GM18520 (cell line): ENCODE measurements around the gene ADAT3.

ENCODE experiments used
- ATAC-seq: cut with Tn5 transposase; IDR thresholded peaks from one replicate; pipeline ENCODE4 v1.9.1; 2021; ENCODE audit not compliant: unreplicated experiment

The ADAT3 gene

DNA sequence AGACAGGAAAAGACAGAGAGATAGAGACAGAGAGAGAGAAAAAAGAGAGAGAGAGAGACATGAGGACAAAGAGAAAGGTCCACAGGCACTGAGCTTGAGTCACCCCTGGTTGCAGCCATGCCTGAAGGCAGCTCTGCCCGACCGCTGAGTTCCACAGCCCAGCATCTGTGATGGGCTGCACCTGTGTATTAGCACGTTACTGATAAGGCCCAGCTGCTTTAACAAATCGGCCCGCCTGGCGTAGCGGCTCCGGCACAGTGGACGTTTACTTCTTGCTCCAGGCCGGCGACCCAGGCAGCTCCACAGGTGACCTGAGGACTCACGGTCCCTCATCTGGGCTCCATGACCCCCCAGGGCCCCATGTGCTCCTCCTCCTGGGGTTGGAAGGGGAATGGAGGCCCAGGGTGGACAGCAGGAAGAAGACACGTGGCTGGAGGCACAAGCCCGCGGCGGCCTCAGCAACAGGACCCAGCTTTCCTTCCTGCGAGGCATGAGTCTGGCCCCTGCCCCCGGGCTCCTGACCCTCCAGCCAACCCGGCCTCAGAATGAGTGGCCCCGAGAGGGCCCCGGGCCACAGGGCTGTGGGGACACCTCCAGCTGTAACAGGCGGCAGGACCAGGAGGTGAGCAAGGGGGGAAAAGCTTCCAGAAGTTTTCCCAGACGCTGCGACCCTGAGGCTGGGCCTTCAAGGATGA lies 31.9 kb downstream of the ADAT3 start:
- no peak for ATAC-seq

DNA sequence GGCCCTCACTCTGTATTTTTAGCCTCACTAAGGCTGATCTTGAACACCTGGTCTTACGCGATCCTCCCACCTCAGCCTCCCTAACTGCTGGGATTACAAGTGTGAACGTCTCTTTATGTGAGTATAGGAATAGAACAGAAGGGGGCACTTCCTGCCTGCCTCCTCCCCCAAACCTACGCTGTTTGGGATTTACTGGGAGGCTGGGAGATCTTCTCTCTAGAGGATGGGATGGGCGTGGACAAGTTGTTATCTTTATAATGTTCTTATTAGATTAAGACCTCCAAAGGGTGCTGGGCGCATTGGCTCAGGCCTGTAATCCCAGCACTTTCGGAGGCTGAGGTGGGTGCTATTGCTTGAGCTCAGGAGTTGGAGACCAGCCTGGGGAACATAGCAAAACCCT lies 32.9 kb downstream of the ADAT3 start:
- no peak for ATAC-seq

DNA sequence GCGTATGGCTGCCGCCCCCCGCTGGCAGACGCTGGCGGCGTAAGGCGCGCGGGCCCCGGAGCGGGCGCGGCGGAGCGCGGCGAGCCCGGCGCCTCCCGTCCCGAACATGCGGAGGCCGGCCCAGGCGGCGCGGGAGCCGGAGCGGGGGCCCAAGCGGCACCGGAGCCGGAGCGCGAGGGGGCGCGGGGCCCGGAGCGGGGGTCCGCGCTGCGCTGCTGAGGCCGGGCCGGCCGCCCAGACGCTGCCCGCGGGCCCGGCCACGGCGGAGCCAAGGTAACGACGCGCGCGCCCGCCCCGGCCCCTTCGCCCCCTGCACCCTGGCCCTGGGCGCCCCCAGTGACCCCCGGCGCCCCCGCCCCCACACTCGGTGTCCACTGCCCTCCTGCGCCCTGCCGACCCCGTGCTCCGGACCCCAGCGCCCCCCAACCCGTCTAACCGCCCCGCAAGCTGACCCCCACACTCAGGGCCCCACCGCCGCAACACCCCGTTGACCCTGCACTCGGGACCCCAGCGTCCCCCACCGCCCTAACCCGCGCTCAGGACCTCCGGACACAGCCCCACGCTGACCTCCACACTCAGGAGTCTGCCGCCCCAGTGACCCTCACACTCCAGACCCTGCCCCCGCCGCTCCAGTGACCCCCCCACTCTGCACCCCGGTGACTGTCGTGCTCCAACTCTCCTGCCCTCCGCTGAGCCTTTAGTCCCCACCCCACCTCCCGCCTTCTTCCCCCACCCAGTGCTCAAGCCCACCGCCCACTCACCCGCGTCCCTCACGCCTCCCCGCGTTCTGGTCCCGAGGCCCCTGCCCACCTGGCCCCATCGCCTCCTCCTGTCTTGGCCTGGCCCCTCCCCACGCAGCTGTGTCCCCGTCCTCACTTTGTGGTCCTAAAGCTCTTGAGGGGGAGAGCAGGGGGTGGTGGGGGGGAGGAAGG lies 36.2 kb downstream of the ADAT3 start, which contains the start of gene CSNK1G2:
Gene CSNK1G2, plus strand, starts transcription at position 27 of the 932 bp plus-strand sequence. CDS start 28,601 bp downstream, outside the sequence.
- peak; percentile 53 for ATAC-seq

DNA sequence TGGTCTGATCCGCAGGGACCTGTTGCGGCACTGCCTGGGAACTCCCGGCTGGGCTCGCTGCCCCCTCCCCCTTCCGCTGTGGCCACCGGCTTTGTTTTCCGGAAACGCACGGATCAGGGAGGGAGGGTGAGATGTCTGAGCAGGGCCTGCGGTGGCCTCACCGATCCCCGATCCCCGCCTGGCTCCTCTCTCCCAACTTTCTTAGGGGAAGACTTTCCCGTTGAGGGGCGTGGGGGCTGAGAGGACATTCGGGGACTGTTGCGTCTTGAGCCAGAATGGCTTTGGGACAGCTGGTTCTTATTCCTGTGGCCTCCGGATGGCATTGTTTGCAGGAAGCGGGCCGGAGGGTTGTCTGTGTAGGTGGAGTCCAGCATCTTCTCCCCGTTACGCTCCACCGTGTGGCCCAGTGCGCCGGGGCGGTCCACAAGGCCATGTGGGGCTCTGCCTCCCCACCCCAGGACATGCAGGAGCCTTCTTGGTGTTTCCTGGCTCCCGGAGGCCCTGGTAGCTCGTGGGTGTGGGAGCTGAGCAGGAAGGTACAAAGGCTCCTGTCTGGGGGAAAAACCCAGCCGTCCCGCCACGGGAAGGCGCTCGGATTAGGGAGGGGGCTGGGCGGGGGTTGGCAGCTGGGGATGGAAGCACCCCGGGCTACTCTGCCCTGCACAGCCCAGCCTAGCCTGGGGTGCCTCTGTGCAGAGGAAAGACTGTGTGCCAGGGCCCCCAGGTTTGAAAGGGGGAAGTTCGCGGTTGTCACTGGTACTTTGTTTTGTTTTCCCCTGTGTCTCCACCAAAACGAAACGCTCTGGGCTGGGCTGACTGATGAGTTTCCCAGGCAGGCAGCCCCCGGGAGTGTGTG lies 37.1 kb downstream of the ADAT3 start:
- no peak for ATAC-seq

DNA sequence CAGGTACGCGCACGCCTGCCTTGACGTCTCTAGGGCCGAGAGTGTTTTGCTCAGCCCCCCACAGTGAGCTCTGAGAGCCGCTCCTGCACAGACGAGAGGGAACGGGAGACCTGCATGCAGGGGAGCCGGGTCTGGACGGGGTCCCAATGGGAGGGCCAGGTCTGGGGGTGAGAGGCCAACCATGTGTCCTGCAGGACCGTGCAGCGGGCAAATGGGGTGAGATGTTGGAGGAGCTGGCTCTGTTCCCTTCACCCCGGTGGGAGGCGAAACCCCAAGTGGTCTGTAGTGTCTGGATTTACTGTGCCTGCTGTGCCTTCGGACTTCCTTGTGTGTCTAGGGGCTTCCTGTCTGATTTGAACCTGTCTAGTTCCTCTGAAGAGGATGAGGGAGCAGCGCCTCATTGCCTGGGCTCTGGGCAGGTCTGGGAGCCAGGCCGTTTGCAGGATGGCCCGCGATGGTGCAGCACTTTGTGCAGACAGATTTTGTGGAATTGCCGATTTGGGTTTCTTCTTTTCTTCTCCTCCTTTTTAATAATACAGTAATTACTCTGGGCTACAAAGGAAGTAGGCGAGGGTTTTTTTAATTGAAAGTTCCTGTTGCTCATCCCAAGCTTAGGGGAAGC lies 37.8 kb downstream of the ADAT3 start:
- ATAC-seq, result no peak

DNA sequence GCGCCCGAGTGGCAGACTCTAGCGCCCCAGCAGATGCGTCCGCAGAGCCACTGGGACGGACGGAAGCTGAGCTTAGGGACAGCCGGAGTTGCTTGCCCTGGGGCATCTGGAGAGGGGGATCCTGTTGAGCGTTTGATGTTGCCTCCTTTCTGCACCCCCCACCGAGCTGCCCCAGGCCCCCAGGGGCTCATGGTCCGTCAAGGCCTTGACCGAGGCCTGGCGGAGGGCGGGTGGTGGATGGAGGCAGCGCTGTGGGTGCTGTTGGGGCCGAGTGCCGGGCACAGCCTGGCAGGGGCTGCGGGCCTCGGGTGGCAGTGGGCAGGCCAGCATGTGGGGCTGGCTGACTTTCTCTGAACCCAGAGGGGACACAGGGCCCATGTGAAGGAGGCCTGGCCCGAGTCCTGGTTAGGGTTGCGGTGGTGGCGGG lies 38.5 kb downstream of the ADAT3 start:
- no peak for ATAC-seq

DNA sequence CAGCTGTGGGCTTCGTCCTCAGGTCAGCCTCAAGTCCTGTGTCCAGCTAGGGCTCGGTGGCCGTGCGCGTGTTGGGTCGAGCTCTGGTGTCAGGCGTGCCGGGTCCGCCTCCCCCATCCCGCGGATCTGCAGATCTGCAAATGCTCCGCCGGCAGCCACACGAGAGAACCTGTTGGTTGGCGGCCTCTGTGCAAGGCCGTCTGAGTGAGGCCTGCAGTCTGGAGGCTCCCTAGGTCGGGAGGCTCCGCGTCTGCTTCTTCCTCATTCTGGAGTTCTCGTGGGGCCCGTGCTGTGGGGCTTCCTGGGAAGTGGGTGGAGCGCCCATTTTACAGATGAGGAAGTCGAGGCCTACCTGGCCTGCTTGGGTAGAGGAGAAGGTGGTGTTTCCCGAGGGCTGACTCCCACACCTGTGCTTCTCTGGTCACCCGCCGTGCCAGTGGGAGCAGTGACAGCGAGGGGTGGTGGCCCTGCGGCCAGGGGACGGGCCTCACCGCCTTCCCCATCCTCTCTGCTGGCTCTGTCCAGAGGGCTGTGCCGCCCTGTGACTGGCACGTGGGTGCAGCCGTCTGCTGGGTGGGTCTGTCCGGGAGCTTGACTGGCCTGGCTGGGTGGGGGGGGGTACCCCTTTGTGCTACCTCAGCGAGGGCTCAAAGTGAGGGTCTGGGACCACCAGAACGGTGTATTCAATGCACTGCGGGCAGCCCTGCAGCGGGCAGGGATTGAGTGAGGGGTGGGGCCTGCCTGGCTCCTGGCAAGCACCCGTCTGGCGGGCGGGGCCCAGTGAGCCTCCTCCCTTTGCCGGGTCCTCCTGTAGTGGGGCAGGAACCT lies 39.1 kb downstream of the ADAT3 start:
- no peak for ATAC-seq

DNA sequence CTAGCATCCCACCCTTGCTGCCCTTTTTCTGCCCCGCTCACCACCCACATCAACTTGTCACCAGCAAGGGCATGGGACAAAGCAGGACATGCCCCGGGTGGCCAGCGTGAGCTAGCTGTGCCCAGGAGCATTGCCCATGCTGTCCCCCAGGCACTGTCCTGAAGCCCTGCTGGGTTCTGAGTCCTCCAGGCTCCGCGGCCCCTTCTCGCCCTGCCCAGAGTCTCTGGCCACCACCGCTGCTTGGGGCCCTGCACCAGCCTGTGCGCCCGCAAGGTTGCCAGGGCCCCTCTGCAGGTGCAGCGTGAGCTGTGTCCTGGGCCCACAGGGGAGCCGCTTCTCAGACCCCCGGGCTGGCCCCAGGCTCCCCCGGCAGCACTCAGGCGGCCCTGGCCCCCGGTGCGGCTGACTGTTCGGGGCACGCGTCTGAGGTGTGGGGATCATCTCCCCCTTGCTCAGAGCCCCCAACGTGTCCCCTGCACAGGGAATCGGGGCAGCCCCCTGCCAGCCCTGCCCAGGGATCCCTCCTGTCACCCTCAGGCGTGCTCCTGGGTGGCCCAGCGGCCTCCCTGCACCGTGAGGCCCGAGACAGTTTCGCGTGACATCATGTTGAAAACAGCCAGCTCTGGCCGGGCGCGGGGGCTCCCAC lies 39.8 kb downstream of the ADAT3 start:
- ATAC-seq, result no peak

DNA sequence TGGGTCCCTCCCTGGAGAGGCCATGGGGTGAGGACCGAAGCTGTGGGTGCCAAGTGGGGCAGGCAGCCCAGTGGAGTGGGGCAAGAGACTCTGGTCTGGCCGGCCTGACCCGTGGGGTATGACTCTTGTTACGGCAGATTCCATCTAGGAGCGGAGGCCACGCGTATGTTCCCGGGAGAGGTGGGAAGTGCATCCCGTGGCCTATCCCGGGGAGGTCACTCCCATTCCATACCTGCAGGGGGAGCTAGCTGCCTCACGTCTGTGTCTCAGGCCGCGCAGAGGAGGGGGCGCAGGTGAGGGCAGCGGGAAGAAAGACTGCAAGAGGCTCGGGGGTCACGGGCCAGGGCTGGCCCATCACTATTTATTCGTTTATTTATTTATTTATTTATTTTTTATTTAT lies 40.7 kb downstream of the ADAT3 start:
- ATAC-seq, result no peak

DNA sequence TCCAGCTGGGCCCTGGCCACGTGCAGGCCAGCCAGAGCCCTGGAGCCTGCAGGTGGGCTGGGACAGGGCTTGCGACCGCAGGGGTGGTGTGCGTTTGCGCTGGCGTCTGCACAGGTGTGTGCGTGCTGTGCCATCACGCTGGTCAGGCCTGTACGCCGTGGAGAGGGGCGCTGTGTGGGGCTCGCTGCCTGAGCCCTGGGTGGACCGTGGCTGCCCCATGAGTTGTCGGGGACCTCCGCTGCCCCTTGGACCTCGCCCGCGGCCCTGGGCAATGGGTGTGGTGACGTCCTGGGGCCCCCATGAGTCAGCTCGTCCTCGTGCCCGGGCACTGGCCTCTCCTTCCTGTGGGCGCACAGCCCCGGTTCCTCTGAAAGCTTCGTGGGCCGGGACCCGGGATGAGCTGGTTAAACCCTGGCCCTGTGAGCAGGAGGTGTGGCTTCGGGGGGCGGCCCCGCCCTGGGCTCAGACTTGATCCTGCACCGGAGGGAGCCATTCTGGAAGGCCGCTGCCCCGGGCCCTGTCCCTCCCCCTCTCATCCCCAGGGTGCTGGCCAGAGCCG lies 42.5 kb downstream of the ADAT3 start:
- ATAC-seq, result no peak

DNA sequence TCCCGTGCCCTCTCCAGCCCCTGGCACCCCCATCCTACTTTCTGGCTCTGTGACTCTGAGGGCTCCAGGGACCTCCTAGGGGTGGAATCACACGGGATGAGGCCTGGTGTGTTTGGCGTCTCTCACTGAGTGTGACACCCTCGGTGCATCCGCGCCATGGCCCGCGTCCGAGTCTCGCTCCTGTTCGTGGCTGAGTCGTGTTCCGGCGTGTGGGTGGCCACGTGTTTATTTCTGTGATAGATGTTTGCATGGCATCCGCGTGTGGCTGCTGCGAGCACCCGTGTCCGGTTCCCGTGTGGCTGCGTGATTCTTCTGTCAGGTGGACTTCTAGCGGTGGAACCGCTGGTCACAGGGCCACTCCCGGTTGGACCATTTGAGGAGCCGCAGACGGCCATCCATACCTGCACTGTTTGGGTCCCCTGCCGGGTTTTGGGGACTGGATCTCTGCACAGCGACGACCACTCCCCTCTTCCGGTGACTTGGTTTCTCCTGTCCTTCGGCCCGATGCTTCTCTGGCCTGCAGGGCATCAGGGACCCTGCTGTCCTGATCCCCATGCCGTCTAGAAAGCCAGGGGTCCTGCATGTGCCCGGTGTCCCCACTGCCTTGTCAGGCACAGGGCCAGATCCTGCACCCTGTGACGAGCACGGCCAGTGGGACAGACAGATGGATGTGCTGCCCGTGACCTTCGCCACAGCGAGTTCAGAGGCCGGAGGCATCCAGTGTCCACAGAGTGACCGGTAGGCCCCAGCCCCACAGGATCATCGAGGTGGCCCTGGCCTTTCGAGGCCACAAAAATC lies 44.3 kb downstream of the ADAT3 start:
- ATAC-seq, result no peak

DNA sequence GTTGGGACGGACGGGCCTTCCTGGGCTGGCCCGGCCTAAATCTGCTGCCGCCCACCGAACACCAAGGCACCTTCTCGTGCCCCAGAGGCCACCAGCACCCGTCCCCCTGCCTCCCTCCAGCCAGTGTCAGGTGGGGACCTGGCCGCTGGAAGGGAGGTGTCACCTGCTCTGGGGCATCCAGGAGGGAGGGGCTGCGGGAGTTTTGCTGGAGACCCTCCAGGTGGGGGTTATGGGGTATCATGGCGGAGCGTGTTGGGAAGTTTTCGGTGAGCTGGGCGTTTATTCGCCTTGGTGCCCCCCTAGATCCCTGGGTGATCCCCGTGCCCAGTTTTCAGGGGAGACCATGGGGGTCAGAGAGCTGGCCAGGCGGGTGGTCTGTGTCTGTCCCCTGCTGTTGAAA lies 45.4 kb downstream of the ADAT3 start:
- no peak for ATAC-seq

DNA sequence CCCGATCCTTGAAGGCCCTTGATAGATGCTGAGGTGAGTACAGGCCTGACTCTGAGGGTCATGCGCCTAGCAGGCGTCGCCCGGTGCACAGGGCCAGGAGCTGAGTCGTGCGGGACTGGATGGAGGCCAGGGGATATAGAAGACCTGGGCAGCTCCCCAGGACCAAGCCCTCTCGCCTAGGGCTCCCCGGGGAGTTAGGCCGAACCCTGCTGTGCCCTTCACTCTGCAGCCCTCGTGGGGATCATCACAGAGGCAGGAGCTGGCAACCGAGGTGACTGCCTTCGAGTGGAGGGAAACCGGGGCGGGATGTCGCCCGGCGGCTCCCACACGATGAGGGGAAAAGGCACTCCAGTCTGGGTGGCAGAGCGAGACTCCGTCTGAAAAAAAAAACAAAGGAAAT lies 47.4 kb downstream of the ADAT3 start:
- ATAC-seq, result no peak

DNA sequence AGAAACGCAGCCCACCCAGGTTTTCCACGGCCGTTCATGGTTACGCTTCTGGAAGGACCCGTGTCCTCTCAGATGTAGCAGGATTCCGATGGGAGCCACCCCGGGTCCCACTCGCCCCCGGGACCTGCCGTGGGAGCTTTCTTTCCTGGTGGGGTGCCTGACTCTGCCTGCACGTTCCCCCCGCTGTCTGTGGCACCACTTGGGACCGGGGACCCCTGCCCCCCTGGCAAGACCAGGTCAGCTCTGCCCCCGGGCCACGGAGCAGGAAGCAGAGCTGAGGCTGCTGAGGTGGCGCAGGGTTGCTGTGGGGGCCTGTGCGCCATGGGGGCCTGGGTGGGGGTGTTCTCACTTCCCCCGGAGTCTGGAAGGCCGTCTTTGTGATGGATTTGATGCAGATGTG lies 47.8 kb downstream of the ADAT3 start:
- ATAC-seq, result no peak

DNA sequence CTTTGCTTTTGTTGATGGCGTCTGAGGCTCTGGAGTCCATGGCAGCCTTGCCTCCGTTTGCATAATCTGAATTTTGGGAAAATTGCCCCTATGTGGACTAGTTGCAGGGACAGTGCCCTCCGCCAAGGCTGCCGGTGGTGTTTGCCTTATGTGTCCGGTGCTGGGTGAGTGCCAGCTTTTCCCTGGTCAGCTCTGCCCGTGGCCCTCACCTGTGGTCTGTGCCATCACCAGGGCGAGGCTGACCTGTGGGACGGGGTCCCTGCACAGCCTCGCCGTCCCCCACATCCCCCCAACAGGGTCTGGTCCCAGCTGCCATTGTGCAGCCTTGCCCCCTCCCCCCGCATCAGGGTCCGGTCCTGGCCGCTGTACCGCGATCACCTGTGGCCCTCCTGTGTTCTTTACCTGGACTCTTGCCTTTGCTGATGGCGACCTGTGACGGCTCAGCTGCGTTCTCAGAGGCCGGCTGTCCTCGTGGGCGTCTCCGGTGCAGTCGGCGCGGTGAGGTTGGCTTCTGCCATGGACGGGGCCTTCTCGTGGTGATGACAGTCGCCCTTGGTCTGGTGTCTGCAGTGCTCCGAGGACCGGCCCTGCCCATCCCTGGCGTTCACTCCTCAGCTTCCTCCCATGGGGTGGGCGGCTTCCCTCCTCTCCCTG lies 48.4 kb downstream of the ADAT3 start:
- no peak for ATAC-seq

DNA sequence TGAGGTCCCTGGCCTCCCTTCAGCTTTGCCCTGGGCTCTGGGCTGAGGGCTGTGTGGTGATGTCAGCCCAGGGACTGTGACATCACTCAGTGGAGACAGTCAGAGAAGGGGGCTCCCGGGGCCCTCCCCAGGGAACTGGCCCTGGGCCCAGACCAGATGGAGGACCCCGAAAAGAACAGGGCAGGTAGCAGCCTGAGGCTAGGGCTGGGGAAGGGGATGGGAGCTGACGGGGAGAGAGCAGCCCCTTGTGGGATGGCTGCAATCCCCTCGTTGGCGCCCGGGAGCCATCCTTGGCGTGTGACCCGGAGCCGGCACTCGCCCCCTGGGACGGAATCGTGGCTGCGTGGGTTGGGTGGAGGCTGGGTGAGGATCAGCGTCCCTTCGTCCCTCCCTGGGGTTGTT lies 49.3 kb downstream of the ADAT3 start:
- no peak for ATAC-seq

DNA sequence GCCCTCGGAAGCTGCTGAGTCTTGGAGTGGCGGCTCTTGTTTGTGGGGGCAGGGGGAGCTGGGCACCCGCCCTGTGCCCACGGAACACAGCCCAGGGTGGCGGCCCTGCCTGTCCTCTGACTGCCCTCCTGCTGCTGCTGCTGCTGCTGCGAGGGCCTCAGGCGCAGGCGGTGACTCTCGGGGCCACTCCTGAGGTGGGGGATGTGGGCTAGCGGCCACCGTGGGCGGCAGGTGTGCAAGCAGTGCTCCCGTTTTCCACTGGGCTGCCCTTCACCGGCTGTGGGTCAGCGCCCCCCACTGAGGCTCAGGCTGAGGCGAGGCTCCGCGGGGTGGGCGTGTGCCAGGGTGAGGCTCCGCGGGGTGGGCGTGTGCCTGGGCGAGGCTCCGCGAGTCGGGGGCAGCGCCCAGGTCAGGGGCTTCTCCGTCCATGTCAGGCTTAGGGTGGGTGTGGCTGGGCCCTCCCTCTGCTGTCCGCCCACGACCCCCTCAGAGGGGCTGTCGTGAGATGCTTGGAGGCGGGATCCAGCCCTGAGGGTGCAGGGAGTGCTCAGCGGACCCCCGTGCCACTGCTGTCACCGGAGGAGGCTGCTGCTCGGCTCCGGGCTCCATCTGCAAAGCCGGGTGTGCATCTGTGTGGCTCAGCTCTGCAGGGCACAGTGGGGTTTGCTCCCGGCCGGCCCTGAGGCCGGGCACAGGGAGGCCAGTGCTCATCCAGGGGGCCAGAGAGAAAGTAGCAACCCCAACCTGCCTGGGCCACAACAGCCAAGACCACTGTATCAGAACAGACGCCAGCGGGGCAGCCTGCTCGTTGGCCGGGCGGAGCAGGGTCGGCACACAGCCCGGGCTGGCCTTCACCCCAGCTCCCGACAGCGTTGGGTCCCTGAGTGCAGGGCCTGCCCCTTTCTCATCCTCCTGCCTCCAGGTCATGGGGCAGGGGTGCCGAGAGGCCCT lies 50.2 kb downstream of the ADAT3 start:
- no peak for ATAC-seq
